Mesothelial cell of epicardium (in vitro differentiated cells): ENCODE data around the gene SART1. TPM values are rescaled to one million over a fixed set of nuclear protein-coding genes. Genes with fewer than 3 reads are reported as not detected.

ENCODE experiments used
- DNase-seq, 2 experiments: peaks; one replicate each; pipeline ENCODE4 v3.0.0; 2021; ENCODE audit warnings: low spot score in 2 of 2; ENCODE audit not compliant: unreplicated experiment in 2 of 2
- H3K27ac Mint-ChIP-seq: 2 replicates; pipeline ENCODE4 v1.8.0; 2021; ENCODE audit warnings: mixed read lengths
- H3K27me3 Mint-ChIP-seq: 2 replicates; pipeline ENCODE4 v1.8.0; 2021; ENCODE audit warnings: low read depth, mixed read lengths
- H3K36me3 Mint-ChIP-seq: 2 replicates; pipeline ENCODE4 v1.8.0; 2021; ENCODE audit warnings: mixed read lengths
- H3K4me1 Mint-ChIP-seq: 2 replicates; pipeline ENCODE4 v1.8.0; 2021; ENCODE audit warnings: mixed read lengths
- H3K4me3 Mint-ChIP-seq: 2 replicates; pipeline ENCODE4 v1.8.0; 2021; ENCODE audit warnings: mild to moderate bottlenecking, moderate library complexity, mixed read lengths
- H3K9me3 Mint-ChIP-seq: 2 replicates; pipeline ENCODE4 v1.8.0; 2021; ENCODE audit warnings: mixed read lengths
- CTCF ChIP-seq: fragments of 200-600 bp; sonication (generic); IDR thresholded peaks from one replicate; pipeline ENCODE4 v1.5.0; 2021; ENCODE audit warnings: antibody characterized with exemption; ENCODE audit not compliant: unreplicated experiment
- total RNA-seq: library from RNA; stranded (reverse); gene quantifications from 3 replicates; pipeline ENCODE4 v1.2.1, GENCODE V29; 2021

SART1 gene
- total RNA-seq: 47.1 to 55.1 TPM (median 54.4 TPM) in 3 replicates

GRCh38 chr11:65961267-65962140 is at the start of gene SART1:
Gene SART1 (plus strand): TSS chr11:65961734. CDS start chr11:65961781, 47 bp downstream.
- no peaks in the 10 kb centered on the region for H3K9me3 Mint-ChIP-seq

GRCh38 chr11:65912845-65913244 is 48.7 kb upstream of the SART1 start:
- H3K27me3 Mint-ChIP-seq: peaks cover 11% of the 10 kb centered on the region
- H3K36me3 Mint-ChIP-seq: peaks cover 5% of the 10 kb centered on the region
- H3K4me3 Mint-ChIP-seq: no peak overlapping the region
- no peak for DNase-seq
- H3K27ac Mint-ChIP-seq: no peak overlapping the region
- H3K9me3 Mint-ChIP-seq: no peaks in the 10 kb centered on the region
- TF ChIP-seq CTCF: no peak
- H3K4me1 Mint-ChIP-seq: peaks cover 27% of the 10 kb centered on the region

More at GRCh38 chr11:65961267-65962140, at the start of gene SART1:
- Mint-ChIP-seq H3K4me1 (peaks cover 19% of the 10 kb centered on the region), H3K27me3 (peaks cover 2% of the 10 kb centered on the region), H3K27ac (peak within 1 kb of the TSS; percentile 99), H3K36me3 (peaks cover 10% of the 10 kb centered on the region), H3K4me3 (peak within 1 kb of the TSS; percentile 96)
- no peak for TF ChIP-seq CTCF
- peak; percentile 94 to 95 for DNase-seq

GRCh38 chr11:65915101-65915820 is 46.3 kb upstream of the SART1 start:
- TF ChIP-seq CTCF: no peak
- Mint-ChIP-seq H3K27ac (peak overlapping the region; percentile 81), H3K4me1 (peaks cover 35% of the 10 kb centered on the region), H3K27me3 (no peaks in the 10 kb centered on the region), H3K4me3 (no peak overlapping the region), H3K9me3 (no peaks in the 10 kb centered on the region), H3K36me3 (peaks cover 5% of the 10 kb centered on the region)
- DNase-seq: no peak

- no peak for TF ChIP-seq CTCF
- Mint-ChIP-seq H3K36me3 (peaks cover 5% of the 10 kb centered on the region), H3K27ac (peak overlapping the region; percentile 81), H3K4me1 (peaks cover 37% of the 10 kb centered on the region), H3K9me3 (no peaks in the 10 kb centered on the region), H3K27me3 (no peaks in the 10 kb centered on the region), H3K4me3 (no peak overlapping the region)
- DNase-seq: peak in 1 of 2 experiments; percentile 60
Observed at GRCh38 chr11:65915821-65916251, 45.7 kb upstream of the SART1 start.

- Mint-ChIP-seq H3K4me1 (peaks cover 37% of the 10 kb centered on the region), H3K4me3 (peak overlapping the region; percentile 80), H3K27me3 (no peaks in the 10 kb centered on the region), H3K36me3 (peaks cover 5% of the 10 kb centered on the region), H3K9me3 (no peaks in the 10 kb centered on the region), H3K27ac (peak overlapping the region; percentile 81)
- no peak for DNase-seq
- no peak for TF ChIP-seq CTCF
Observed at GRCh38 chr11:65916391-65916790, 45.1 kb upstream of the SART1 start.
